Hindlimb muscle (tissue), 1 donor: Measurements from ENCODE around the gene PRKAA2. TPM values are rescaled to one million over a fixed set of nuclear protein-coding genes. Genes with fewer than 3 reads are reported as not detected.

Experiments
- DNase-seq: peaks from one replicate; pipeline ENCODE4 v3.0.0-alpha.2; 2013
- polyA plus RNA-seq: library from polyadenylated mRNA; unstranded; fragments of 120-200 nt; gene quantifications from one replicate; pipeline ENCODE4 v1.2.1, GENCODE V29; 2013; ENCODE audit not compliant: insufficient read length

Gene PRKAA2
- polyA plus RNA-seq, 1 donor: 54.4 TPM

GRCh38 chr1:56719171-56719570, 74.1 kb downstream of the PRKAA2 start:
- DNase-seq: no peak

GRCh38 chr1:56726706-56727105, 81.6 kb downstream of the PRKAA2 start:
- DNase-seq: no peak

- DNase-seq: no peak
Observed at GRCh38 chr1:56728964-56729363, 83.8 kb downstream of the PRKAA2 start.

GRCh38 chr1:56745231-56745630, 100.1 kb downstream of the PRKAA2 start:
- DNase-seq: no peak

- DNase-seq: no peak
Observed at GRCh38 chr1:56754708-56755479, 109.8 kb downstream of the PRKAA2 start.

GRCh38 chr1:56755911-56756310, 110.8 kb downstream of the PRKAA2 start:
- no peak for DNase-seq

- no peak for DNase-seq
Observed at GRCh38 chr1:56758135-56758534, 113.0 kb downstream of the PRKAA2 start.

GRCh38 chr1:56758794-56759193, 113.7 kb downstream of the PRKAA2 start:
- no peak for DNase-seq

Other genes with a start within 250 kb of the PRKAA2 start
- 127 TPM for gene PLPP3, start 65.8 kb upstream of the PRKAA2 start, polyA plus RNA-seq
- gene FYB2, start 174.1 kb downstream of the PRKAA2 start, polyA plus RNA-seq: 0.59 TPM
- gene C8A, start 209.5 kb downstream of the PRKAA2 start, polyA plus RNA-seq: not detected